Chondrocyte (in vitro differentiated cells): ENCODE data around the gene UBE2L3. TPM values are rescaled to one million over a fixed set of nuclear protein-coding genes. Genes with fewer than 3 reads are reported as not detected.
A peak's percentile ranks its signal among the peaks of the same experiment; 100 is the strongest.

Source experiments
- DNase-seq: peaks from one replicate; pipeline ENCODE4 v3.0.0; 2021; ENCODE audit warnings: mixed read lengths, low spot score
- H3K27ac Mint-ChIP-seq: one replicate; pipeline ENCODE4 v1.8.0; 2021; ENCODE audit warnings: mild to moderate bottlenecking, moderate library complexity, mixed read lengths; ENCODE audit not compliant: unreplicated experiment
- H3K27me3 Mint-ChIP-seq: 2 replicates; pipeline ENCODE4 v1.8.0; 2021; ENCODE audit warnings: low read depth, mixed read lengths
- H3K36me3 Mint-ChIP-seq: 2 replicates; pipeline ENCODE4 v1.8.0; 2021; ENCODE audit warnings: low read depth, mixed read lengths
- H3K4me1 Mint-ChIP-seq: 2 replicates; pipeline ENCODE4 v1.8.0; 2021; ENCODE audit warnings: low read depth, mild to moderate bottlenecking, mixed read lengths
- H3K4me3 Mint-ChIP-seq: one replicate; pipeline ENCODE4 v1.8.0; 2021; ENCODE audit warnings: mild to moderate bottlenecking, moderate library complexity, mixed read lengths; ENCODE audit not compliant: unreplicated experiment
- H3K9me3 Mint-ChIP-seq: 2 replicates; pipeline ENCODE4 v1.8.0; 2021; ENCODE audit warnings: low read depth, mixed read lengths
- CTCF ChIP-seq: fragments of 200-600 bp; sonication (generic); IDR thresholded peaks from 2 replicates; pipeline ENCODE4 v1.5.0; 2021; ENCODE audit warnings: antibody characterized with exemption, mild to moderate bottlenecking, moderate library complexity
- total RNA-seq: library from RNA; stranded (reverse); gene quantifications from 3 replicates; pipeline ENCODE4 v1.2.1, GENCODE V29; 2021

UBE2L3 gene
- total RNA-seq, 1 donor from 2014 or later, result 53.2 TPM

GRCh38 chr22:21624880-21625791, 57.6 kb downstream of the UBE2L3 start:
- Mint-ChIP-seq H3K4me1 (peaks cover 57% of the 10 kb centered on the region), H3K4me3 (no peak overlapping the region), H3K9me3 (no peaks in the 10 kb centered on the region), H3K27me3 (no peaks in the 10 kb centered on the region), H3K27ac (no peak overlapping the region), H3K36me3 (peaks cover 2% of the 10 kb centered on the region)
- TF ChIP-seq CTCF, result no peak
- no peak for DNase-seq

DNA sequence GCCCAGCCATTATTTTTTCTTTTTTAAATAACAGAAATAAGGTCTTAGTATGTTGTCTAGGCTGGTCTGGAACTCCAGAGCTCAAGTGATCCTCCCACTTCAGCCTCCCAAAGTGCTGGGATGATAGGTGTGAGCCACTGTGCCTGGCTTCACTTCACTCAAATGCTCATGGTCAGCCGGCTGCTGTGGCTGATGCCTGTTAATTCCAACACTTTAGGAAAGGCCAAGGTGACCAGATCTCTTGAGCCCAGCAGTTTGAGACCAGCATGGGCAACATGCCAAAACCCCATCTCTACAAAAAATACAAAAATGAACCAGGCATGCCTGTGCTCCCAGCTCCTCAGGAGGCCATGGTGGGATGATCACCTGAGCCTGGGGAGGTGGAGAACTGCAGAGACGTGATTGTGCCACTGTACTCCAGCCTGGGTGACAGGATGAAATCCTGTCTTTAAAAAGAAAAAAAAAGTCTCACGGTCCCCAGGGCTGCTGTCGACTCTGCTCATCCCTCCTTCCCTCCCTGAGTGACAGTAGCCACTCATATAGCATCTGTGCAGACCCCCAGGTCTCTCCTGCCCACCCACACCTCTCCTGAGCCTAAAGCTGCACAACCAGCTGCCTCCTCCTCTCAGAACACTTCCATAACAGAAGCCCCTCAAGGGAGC, 58.7 kb downstream of the UBE2L3 start:
- H3K9me3 Mint-ChIP-seq, result no peaks in the 10 kb centered on the region
- H3K4me3 Mint-ChIP-seq, result no peak overlapping the region
- H3K36me3 Mint-ChIP-seq, result peaks cover 2% of the 10 kb centered on the region
- H3K4me1 Mint-ChIP-seq, result peaks cover 47% of the 10 kb centered on the region
- no peaks in the 10 kb centered on the region for H3K27me3 Mint-ChIP-seq
- no peak overlapping the region for H3K27ac Mint-ChIP-seq
- no peak for DNase-seq
- TF ChIP-seq CTCF, result no peak

GRCh38 chr22:21626735-21627469, 59.4 kb downstream of the UBE2L3 start:
- Mint-ChIP-seq H3K9me3 (no peaks in the 10 kb centered on the region), H3K4me1 (peaks cover 42% of the 10 kb centered on the region), H3K27ac (no peak overlapping the region), H3K27me3 (no peaks in the 10 kb centered on the region), H3K36me3 (peaks cover 2% of the 10 kb centered on the region), H3K4me3 (no peak overlapping the region)
- DNase-seq, result no peak
- no peak for TF ChIP-seq CTCF

GRCh38 chr22:21628386-21629254, 61.1 kb downstream of the UBE2L3 start:
- Mint-ChIP-seq H3K27ac (peak overlapping the region; percentile 76), H3K9me3 (no peaks in the 10 kb centered on the region), H3K4me1 (peaks cover 26% of the 10 kb centered on the region), H3K36me3 (peaks cover 2% of the 10 kb centered on the region), H3K4me3 (peak overlapping the region; percentile 79), H3K27me3 (no peaks in the 10 kb centered on the region)
- TF ChIP-seq CTCF, result no peak
- DNase-seq, result no peak
